Dedifferentiated amniotic fluid mesenchymal stem cell (primary cell): ENCODE data around the gene CA10.

Source experiments
- DNase-seq: peaks from one replicate; pipeline ENCODE4 v3.0.0-alpha.2; 2016; ENCODE audit errors: extremely low spot score

The CA10 gene

GRCh38 chr17:52158450-52159042 lies at the start of gene CA10:
Gene CA10, minus strand, starts transcription at chr17:52158714.
- DNase-seq: no peak

- no peak for DNase-seq
Measured at GRCh38 chr17:52207796-52208195, 49.3 kb upstream of the CA10 start.

- no peak for DNase-seq
Measured at GRCh38 chr17:52202520-52203080, 44.1 kb upstream of the CA10 start.

- no peak for DNase-seq
Measured at GRCh38 chr17:52201767-52202519, 43.4 kb upstream of the CA10 start.

DNA sequence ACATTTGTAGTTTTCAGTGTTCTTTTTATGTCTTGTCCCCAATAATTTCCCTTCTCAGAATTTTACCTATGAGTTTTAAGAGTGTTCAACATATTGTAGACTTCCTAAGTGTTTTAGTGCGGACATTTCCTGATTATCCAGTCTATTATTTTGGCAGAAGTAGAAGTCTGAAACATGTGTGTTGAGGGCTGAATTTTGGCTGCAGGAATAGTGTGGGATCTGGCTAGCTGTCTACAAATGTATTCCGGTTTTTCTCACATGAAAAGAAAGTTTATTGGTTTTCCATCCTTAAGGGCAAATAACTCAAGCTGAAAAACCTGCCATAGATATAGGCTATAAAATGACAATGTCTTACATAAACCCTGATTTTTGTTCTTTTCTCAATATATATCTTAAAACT lies 33.0 kb upstream of the CA10 start:
- DNase-seq: no peak

GRCh38 chr17:52181782-52182181 lies 23.3 kb upstream of the CA10 start:
- DNase-seq: no peak

- DNase-seq: no peak
Measured at GRCh38 chr17:52178012-52178411, 19.5 kb upstream of the CA10 start.

- DNase-seq: no peak
Measured at GRCh38 chr17:52170963-52171572, 12.6 kb upstream of the CA10 start.

DNA sequence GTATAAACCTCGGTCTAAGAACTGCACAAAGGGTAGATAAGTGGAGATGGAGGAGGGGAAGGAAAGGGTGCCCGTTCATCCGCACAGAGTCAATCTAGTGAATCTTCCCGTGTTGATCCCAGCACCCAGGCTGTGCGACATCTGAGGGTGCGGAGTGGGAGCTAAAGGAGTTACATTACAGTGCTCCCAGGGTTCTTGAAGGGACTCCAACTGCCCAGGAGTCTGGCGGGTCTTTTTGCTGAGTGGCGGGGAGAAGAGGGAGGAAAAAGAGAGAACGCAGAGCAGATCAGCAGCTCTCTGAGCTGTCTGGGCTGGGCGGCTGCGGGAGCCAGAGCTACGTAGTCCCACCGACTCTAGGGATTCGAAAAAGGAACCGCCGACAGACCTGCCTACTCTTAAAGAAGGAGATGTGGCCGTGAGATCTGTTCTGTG lies 1.6 kb upstream of the CA10 start:
- no peak for DNase-seq

- DNase-seq: no peak
Measured at GRCh38 chr17:52159246-52160135, 977 bp upstream of the CA10 start.

GRCh38 chr17:52157603-52158449 lies 688 bp downstream of the CA10 start:
- DNase-seq: no peak

- no peak for DNase-seq
Measured at GRCh38 chr17:52156576-52157570, 1.6 kb downstream of the CA10 start.

DNA sequence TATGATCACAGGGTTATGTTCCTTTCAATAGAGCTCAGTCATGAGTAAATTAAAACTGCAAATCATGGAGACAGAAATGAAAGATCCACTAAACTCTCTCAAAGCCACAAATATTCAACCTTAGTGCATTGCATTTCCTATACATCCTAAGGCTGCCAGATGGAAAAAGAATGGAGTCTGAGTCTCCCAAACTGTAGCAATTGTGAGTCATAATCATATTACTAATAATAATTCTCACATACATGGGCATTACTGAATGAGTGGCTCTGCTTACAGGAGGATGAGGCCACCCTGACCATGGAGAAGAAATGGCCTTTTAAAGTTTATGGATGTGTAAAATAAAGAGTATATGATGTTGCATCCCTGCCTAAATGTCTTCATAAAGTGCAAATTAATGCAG lies 3.2 kb downstream of the CA10 start:
- no peak for DNase-seq

GRCh38 chr17:52154466-52154865 lies 4.0 kb downstream of the CA10 start:
- DNase-seq: no peak

GRCh38 chr17:52150935-52151334 lies 7.6 kb downstream of the CA10 start:
- no peak for DNase-seq

- no peak for DNase-seq
Measured at GRCh38 chr17:52149626-52150025, 8.9 kb downstream of the CA10 start.

DNA sequence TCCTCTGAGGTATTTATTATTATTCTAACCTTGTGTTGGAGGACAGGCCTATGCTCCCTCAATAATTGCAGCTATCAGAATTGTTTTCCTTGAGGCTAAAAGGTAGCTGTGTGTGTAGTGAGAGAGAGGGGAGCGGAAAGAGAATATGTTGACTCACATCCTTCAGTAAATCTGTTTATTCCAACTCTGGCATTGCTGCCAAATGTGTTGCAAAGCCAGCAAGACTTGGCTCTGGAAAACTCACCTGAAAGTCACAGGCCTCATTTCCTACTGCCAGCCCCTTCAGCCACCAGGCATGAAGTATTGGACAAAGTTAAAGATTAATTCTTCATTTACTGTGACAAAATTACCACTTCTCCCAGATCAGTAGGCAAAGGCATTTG lies 9.6 kb downstream of the CA10 start:
- DNase-seq: no peak

GRCh38 chr17:52148288-52148968 lies 10.1 kb downstream of the CA10 start:
- no peak for DNase-seq

DNA sequence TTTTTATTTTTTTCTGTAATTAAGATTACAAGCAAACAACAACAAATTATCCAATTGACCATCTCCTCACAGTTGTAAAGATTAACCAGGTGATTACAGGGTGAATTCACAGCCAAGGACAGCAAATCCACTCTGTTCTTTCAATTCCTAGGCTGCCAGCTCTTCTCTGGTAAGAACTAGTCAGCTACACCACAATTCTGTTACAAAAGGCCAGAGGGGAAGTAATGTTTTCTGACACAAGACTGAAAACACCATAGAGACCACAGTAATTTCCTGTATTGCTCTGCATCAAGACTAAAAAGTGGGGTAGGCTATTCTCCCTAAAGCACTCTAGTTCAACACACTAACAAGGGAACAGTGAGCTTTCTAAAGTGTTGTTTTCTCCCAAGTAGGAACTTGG lies 10.6 kb downstream of the CA10 start:
- no peak for DNase-seq
